GM19351 (cell line): ENCODE data around the gene PCDHB7.
"Not testable (repeated sequence)": the region's sequence is repeated elsewhere in the genome, so short reads cannot be mapped to it uniquely, and the experiment has no call there.

Source experiments
- ATAC-seq: cut with Tn5 transposase; IDR thresholded peaks from one replicate; pipeline ENCODE4 v1.9.1; 2021; ENCODE audit warnings: mild to moderate bottlenecking, moderate library complexity; ENCODE audit not compliant: unreplicated experiment

PCDHB7 gene

GRCh38 chr5:141216035-141216434, 43.6 kb downstream of the PCDHB7 start:
- not testable (repeated sequence) for ATAC-seq

- no peak for ATAC-seq
These were observed 50.8 kb downstream of the PCDHB7 start, which contains the start of gene PCDHB14 for GRCh38 chr5:141223112-141223783. Gene PCDHB14 (plus strand): TSS chr5:141223343. CDS start chr5:141223506, 163 bp downstream.

DNA sequence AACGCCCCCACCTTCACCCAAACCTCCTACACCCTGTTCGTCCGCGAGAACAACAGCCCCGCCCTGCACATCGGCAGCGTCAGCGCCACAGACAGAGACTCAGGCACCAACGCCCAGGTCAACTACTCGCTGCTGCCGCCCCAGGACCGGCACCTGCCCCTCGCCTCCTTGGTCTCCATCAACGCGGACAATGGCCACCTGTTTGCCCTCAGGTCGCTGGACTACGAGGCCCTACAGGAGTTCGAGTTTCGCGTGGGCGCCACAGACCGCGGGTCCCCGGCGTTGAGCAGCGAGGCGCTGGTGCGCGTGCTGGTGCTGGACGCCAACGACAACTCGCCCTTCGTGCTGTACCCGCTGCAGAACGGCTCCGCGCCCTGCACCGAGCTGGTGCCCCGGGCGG, 52.4 kb downstream of the PCDHB7 start:
- not testable (repeated sequence) for ATAC-seq

DNA sequence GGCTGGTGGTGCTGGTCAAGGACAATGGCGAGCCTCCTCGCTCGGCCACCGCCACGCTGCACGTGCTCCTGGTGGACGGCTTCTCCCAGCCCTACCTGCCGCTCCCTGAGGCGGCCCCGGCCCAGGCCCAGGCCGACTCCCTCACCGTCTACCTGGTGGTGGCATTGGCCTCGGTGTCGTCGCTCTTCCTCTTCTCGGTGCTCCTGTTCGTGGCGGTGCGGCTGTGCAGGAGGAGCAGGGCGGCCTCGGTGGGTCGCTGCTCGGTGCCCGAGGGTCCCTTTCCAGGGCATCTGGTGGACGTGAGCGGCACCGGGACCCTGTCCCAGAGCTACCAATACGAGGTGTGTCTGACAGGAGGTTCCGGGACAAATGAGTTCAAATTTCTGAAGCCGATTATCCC, 53.0 kb downstream of the PCDHB7 start:
- ATAC-seq: not testable (repeated sequence)
